ENCODE results near the gene MAP4K2. TPM values are rescaled to one million over a fixed set of nuclear protein-coding genes. Genes with fewer than 3 reads are reported as not detected.

Gene MAP4K2
- polyA plus RNA-seq, 10 donors: 8.2 to 19.4 (median 11.7) TPM

DNA sequence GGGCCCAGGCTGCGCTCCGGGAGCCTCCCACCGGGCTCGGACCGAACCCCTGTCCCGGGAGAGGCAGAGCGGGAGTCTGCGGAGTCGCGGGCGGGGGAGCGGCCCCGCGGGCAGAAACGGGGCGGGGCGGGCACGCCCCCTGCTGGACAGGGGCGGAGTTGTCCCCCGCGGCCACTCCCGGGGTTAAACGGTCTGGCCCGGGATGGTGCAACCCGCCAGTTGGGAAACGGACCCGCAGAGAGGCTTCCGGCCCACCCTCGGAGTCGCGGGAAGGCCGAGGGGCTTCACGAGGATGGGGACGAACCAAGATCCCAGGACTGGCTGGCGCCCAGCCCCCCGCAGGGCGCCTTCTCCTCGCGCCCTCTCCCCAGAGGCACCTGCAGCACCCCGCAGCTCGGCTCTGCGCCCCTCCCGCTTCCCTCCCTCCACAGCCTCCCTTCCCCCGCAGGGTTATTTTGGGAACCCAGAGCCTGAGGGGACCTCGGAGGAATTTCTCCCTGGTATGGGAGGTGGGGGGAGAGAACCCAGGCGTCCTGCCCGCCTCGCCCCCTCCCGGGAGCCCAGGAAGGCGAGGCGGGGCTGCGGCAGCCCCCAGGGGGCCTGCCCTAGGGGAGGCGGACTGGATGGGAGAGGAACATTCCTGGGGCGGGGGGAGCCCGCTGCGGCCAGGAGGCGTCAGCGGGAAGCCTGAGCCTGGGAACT lies 60.0 kb downstream of the MAP4K2 start:
- peak in 2 of 3 donors; percentile 40 to 67 for DNase-seq

DNA sequence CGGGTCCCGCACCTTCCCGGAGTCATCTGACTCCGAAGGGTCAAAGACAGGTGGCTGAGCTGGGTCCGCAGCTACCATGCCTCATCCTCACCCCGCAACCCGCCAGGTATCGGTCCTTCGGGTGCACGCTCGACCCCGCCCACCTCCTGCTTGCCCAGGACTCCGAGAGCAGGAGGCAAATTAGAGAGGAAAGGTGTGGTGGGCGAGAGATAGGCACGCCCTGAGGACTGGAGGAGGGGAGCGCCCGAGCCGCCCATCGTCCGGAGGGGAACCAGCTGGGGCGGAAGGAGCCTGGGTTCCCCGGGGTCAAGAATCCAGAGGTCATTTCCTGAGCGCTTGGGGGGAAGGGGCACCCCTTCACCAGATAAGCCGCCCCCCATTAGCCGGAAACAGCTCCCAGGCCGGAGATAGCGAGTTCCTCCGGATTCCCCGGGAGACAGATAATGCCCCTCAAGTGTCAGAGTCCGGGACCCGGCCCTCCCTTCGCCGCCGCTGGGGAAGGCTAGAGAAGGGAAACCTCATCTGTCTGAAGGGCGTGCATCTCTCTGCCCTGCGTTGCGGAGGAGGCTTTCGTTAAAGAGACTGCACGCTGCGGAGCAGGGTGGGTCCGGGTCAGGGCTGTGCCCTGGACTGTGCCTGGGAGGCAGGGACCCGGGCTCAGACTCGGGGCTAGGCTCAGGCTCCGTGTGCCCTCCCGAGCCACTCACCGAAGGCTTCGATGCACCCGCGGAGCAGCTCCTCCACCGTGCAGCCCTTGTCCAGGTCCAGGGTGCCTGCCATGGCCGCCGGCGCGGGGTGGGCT lies 60.7 kb downstream of the MAP4K2 start:
- no peak for DNase-seq

DNA sequence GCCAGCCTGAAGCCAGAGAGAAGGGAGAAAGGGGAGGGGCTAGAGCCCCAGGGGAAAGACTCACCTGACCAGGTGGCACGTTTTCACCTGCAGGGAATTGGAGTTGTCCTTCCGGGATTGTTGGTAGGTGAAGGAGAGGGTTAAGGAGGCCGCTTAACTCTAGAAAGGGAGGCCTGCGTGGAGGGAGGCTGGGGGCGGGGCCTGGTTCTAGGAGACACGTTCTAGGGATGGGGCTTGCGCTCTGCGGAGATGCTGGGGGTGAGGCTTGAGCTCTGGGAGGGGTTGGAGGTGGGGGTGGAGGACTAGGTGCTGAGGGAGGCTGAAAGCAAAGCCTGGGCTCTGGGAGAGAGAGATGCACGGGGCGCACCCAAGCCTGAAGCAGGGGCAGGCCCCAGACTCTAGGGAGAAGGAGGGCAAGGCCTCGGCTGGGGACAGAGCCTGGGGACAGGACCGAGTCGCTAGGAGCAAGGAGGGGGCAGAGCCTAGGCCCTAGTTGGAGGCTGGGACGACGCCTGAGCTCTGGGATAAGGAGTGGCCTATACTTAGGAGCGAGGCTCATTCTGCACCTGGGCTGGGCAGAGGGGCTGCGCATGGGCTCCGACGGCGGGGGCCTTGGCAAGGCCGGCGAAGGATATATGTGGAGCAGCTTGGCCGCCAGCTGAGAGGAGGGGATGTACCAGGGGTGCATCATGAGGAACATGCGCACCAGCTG lies 61.5 kb downstream of the MAP4K2 start:
- DNase-seq: no peak

DNA sequence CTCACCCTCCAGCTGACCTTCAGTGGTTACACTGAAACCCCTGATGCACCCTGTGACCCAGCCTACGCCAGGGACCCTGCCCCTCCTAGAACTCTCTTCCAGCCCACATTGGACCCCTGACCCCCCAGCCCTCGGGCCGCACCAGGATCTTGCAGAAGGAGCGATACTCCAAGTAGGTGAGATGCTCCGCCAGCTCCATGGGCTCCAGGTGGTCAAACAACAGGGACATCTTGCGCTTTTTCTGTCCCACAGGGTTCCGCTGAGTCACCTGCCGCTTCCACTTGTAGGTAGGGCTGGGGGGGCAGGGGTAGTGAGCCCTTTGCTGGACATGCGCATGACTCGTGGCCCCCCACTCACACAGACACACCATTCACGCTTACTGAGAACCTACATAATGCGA lies 63.1 kb downstream of the MAP4K2 start:
- no peak for DNase-seq

DNA sequence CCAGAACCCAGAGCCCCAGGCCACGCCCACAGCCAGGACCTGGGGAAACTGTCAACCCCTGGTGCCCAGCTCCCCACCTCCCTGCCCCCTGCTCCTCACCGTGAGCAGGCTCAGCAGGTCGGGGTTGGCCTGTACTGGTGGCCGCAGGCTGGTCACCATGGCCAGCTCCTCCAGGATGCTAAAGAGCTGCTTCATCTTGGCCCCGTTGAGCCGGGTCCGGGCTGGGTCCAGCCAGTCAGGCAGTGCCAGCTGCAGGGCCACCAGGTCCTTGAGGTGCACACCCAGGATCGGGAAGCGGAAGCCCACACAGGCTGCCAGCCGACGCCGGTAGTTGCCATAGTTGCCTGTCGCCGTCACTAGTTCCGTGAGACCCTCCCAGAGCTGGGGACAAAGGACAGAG lies 66.4 kb downstream of the MAP4K2 start:
- DNase-seq: no peak

DNA sequence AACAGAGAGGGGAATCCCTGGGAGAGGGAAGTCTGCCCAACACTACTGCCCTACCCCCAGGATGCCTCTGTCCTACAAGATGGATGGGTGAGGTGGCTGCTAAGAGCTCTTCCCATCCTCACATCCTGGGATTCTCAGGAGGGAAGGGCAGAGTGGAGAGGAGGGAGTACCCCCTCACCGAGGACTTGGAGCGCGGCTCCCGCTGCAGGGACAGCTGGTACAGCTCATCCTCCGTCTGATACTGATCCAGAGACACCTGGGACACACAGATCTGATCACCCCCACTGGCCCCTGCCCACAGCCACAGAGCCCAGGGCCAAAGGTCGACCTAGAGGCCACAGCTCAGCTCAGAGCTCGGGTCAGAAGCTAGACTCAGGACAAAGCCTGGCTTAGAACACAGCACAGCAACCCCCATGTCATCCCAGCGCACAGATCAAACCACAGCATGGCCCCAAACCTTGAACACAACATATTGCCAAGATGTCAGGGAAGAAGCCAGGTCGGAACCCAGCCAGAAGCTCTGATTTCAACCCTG lies 67.2 kb downstream of the MAP4K2 start:
- DNase-seq: no peak

Other genes starting within 250 kb of the MAP4K2 start
- under 1 TPM in 3 of 10 donors, not detected in 7; 0.11 to 0.14 (median 0.11) TPM for gene SLC22A11, start 247.3 kb downstream of the MAP4K2 start, polyA plus RNA-seq (ENCODE audit: insufficient read length in 10 of 10)
- not detected for gene SLC22A12, start 212.0 kb downstream of the MAP4K2 start, polyA plus RNA-seq (ENCODE audit: insufficient read length in 10 of 10)
- gene NRXN2, start 80.0 kb downstream of the MAP4K2 start, polyA plus RNA-seq (ENCODE audit: insufficient read length in 10 of 10): 10 to 100 TPM; 16.4 to 36.8 (median 26.1) TPM
- gene RASGRP2, start 59.1 kb downstream of the MAP4K2 start, polyA plus RNA-seq (ENCODE audit: insufficient read length in 10 of 10): 10 to 100 TPM; 13.3 to 60.2 (median 40.2) TPM
- 100 to 1,000 TPM in 9 of 10 donors, 10 to 100 TPM in 1; 56.2 to 435 (median 195) TPM for gene PYGM, start 43.2 kb downstream of the MAP4K2 start, polyA plus RNA-seq (ENCODE audit: insufficient read length in 10 of 10)
- gene SF1, start 24.7 kb downstream of the MAP4K2 start, polyA plus RNA-seq (ENCODE audit: insufficient read length in 10 of 10): 100 to 1,000 TPM; 158 to 288 (median 220) TPM
- 10 to 100 TPM; 15.3 to 26.0 (median 20.3) TPM for gene MEN1, start 7.3 kb upstream of the MAP4K2 start, polyA plus RNA-seq (ENCODE audit: insufficient read length in 10 of 10)
- 1 to 10 TPM in 2 of 10 donors, under 1 TPM in 8; 0.48 to 2.8 (median 0.72) TPM for gene CDC42BPG, start 41.4 kb upstream of the MAP4K2 start, polyA plus RNA-seq (ENCODE audit: insufficient read length in 10 of 10)
- 100 to 1,000 TPM in 3 of 10 donors, 10 to 100 TPM in 7; 64.4 to 115 (median 92.9) TPM for gene EHD1, start 75.4 kb upstream of the MAP4K2 start, polyA plus RNA-seq (ENCODE audit: insufficient read length in 10 of 10)
- gene ATG2A, start 114.0 kb upstream of the MAP4K2 start, polyA plus RNA-seq (ENCODE audit: insufficient read length in 10 of 10): 10 to 100 TPM in 7 of 10 donors, 1 to 10 TPM in 3; 8.1 to 13.5 (median 11.1) TPM
- gene PPP2R5B, start 121.5 kb upstream of the MAP4K2 start, polyA plus RNA-seq (ENCODE audit: insufficient read length in 10 of 10): 10 to 100 TPM in 8 of 10 donors, 1 to 10 TPM in 2; 10.0 to 13.0 (median 11.3) TPM
- gene GPHA2, start 132.7 kb upstream of the MAP4K2 start, polyA plus RNA-seq (ENCODE audit: insufficient read length in 10 of 10): under 1 TPM in 2 of 10 donors, not detected in 8; 0.27 to 0.45 TPM
- under 1 TPM in 1 of 10 donors, not detected in 9; 0.20 TPM for gene MAJIN, start 168.9 kb upstream of the MAP4K2 start, polyA plus RNA-seq (ENCODE audit: insufficient read length in 10 of 10)
- gene BATF2, start 193.8 kb upstream of the MAP4K2 start, polyA plus RNA-seq (ENCODE audit: insufficient read length in 10 of 10): 1 to 10 TPM in 6 of 10 donors, under 1 TPM in 4; 0.79 to 1.6 (median 1.1) TPM
- 10 to 100 TPM; 60.2 to 90.7 (median 76.5) TPM for gene ARL2, start 210.9 kb upstream of the MAP4K2 start, polyA plus RNA-seq (ENCODE audit: insufficient read length in 10 of 10)
- gene SNX15, start 224.2 kb upstream of the MAP4K2 start, polyA plus RNA-seq (ENCODE audit: insufficient read length in 10 of 10): 10 to 100 TPM; 17.5 to 25.7 (median 22.5) TPM
- 10 to 100 TPM in 8 of 10 donors, 1 to 10 TPM in 2; 9.6 to 14.9 (median 12.1) TPM for gene SAC3D1, start 238.0 kb upstream of the MAP4K2 start, polyA plus RNA-seq (ENCODE audit: insufficient read length in 10 of 10)